Activated gamma-delta T cell treated with Interleukin-2 at 50 U/mL for 16 hours (primary cell): ENCODE measurements around the gene TRIM17.

Experiments used
- DNase-seq: peaks from one replicate; pipeline ENCODE4 v3.0.0-alpha.2; 2020

TRIM17 gene

DNA sequence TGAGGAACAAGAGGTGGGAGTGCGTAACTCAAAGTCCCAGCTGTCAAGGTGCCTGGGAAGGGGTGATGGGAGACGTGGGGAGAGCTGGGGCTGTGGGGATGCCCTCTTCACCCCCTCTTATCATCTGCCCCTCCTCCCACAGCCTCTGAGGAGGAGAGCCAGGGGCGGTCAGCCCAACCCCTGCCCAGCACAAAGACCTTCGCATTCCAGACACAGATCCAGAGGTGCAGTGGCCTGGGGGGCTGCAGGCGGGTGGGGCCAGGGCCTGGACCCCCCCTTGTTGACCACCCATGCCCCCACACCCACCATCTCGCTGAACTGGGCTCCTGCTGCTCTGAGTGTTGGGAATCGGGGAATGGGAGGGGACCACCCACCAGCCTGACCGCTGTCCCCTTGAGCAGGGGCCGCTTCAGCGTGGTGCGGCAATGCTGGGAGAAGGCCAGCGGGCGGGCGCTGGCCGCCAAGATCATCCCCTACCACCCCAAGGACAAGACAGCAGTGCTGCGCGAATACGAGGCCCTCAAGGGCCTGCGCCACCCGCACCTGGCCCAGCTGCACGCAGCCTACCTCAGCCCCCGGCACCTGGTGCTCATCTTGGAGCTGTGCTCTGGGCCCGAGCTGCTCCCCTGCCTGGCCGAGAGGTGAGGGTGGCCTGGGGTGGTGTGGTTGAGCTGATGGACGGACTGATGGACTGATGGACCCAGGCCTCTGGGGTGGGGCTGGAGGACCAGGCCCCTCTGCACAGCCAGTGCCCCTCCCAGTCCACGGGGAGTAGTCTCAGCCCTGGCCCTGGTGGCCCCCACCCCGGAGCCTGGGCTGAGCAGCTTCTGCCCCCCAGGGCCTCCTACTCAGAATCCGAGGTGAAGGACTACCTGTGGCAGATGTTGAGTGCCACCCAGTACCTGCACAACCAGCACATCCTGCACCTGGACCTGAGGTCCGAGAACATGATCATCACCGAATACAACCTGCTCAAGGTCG is 39.7 kb downstream of the TRIM17 start:
- DNase-seq, result no peak

DNA sequence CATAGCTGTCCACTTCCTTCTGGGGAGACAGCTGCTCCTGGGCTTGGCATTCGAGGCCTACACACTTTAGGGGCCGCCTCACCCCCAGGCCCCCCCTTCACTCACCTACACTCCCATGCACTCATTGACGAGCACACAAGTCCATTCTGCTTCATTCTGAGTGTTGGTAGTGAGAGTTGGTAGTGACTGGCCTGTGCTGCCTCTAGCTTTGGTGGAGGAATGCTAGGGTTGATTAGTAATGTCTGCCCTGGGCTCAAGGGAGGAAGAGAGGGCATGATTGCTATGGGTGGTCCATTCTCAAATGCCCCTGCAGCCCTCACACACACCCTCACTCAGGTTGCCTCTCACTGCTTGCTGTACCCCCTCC is 40.4 kb downstream of the TRIM17 start:
- no peak for DNase-seq

DNA sequence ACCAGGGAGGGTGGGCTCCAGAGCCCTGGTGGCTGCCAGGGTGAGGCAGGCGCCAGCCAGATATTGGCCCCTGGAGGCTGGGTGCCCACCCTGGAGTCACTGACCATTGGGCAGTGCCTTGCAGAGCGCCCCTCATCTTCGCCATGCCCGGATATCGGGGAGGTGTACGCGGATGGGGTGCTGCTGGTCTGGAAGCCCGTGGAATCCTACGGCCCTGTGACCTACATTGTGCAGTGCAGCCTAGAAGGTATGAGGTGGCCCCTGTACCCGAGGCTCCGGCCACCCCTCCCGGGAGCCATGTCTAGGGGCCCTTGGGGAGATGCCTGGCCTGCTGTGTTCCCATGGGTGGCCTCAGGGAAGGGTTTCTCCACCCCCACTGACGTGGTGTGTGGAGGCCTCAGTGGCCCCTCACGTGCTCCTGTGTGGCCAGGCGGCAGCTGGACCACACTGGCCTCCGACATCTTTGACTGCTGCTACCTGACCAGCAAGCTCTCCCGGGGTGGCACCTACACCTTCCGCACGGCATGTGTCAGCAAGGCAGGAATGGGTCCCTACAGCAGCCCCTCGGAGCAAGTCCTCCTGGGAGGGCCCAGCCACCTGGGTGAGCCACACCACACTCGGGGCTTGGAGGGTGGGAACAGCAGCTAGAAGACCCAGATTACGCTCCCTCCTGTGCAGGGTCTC is 40.9 kb downstream of the TRIM17 start:
- DNase-seq, result no peak

DNA sequence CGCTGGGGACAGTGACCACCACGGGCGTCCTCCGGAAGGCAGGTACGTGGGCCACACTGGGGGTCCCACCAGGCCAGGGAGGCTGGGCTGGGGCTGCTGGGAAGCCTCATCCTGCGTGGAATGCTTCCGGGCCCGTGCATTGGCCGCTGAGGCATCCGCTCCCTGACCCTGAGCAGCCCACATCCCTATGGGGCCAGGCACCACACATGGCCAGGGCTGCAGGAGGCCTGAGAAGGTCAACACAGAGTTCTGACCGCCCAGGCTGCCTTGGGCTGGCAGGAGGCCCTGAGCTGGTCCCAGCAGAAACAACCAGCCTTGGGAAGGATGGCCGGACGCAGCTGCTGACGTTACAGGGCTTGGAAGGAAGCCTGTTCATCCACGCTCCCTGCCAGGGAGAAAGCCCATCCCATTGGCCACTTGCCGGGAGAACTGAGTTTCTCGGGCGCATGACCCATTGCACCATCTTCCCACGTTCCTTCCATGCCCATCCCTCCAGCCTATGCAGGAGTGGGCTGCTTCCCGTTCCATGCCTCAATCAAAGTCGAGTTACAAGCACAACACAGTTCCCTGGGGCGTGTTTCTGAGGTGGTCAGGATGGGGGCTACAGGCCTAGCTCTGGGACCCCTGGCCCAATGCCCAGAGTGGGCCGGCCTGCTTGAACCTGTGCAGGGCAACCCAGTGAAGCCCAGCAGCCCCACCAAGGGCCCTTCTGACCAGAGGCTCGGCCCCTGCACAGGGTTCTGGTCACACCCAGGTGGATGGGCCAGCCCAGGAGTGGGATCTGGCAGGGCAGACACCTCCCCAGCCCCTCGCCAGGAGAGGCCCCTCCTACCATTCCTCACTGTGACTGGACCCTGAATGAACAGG is 41.7 kb downstream of the TRIM17 start:
- DNase-seq, result no peak

DNA sequence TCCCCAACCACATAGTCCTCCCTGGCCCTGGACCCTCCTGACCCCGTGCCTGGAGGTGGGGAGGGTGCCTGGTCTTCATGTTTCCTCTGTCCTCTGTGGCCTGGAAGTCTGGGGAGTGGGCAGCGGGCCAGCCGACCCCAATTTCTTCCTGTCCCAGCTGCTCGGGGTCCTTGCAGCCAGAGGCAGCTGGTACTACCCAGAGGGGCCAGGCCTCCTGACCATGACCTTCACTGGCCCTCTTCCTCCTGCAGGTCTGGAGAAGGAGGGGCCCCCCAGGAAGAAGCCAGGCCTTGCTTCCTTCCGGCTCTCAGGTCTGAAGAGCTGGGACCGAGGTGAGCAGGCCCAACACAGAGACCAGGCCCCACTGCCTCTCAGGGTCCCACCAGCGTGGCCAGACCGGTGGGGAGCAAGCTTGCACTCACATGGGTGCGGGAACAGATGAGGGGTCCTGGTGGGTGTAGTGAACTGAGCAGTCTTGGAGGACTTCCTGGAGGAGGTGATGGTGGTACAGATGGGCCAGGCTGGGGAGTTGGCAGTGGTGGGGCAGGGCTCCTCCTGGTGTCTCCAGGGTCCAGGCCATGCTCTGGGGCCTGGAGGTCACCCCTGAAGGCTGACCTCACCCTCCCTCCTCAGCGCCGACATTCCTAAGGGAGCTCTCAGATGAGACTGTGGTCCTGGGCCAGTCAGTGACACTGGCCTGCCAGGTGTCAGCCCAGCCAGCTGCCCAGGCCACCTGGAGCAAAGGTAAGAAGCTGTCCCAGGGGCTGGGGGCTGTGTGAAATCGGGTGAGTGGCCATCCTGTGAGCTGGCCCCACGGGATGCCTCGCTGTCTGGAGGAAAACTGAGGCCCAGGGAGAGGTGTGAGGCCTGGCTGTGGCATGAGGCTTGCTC is 42.7 kb downstream of the TRIM17 start:
- no peak for DNase-seq

DNA sequence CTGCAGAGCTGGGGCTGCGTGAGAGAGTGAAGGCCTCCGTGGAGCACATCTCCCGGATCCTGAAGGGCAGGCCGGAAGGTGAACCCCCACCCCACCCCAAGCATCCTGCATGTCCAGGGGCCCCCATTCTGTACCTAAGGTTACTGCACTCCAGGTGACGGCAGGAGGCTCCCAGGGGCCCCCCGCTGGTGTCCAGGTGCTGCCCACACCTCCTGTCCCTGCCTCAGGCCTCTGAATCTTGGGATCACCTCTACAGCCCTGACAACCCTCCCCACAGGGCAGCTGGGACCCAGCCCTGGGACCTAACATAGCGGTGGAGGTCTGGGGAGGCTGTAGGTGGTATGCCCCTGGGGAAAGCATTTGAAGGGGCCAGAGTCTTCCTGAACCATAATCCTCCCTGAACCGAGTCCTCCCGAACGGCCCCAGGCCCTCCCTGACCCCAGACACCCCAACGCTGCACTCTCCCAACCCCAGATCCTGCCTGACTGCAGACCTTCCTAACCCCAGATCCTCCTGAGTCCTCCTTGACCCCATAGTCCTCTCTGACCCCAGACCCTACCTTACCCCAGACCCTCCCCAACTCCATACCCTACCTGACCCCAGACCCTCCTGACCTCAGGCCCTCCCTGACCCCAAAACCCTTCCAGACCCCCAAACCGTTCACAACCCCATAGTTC is 43.5 kb downstream of the TRIM17 start:
- no peak for DNase-seq

DNA sequence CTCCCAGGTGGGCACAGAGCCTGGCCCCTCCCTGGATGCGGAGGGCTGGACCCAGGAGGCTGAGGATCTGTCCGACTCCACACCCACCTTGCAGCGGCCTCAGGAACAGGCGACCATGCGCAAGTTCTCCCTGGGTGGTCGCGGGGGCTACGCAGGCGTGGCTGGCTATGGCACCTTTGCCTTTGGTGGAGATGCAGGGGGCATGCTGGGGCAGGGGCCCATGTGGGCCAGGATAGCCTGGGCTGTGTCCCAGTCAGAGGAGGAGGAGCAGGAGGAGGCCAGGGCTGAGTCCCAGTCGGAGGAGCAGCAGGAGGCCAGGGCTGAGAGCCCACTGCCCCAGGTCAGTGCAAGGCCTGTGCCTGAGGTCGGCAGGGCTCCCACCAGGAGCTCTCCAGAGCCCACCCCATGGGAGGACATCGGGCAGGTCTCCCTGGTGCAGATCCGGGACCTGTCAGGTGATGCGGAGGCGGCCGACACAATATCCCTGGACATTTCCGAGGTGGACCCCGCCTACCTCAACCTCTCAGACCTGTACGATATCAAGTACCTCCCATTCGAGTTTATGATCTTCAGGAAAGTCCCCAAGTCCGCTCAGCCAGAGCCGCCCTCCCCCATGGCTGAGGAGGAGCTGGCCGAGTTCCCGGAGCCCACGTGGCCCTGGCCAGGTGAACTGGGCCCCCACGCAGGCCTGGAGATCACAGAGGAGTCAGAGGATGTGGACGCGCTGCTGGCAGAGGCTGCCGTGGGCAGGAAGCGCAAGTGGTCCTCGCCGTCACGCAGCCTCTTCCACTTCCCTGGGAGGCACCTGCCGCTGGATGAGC is 44.3 kb downstream of the TRIM17 start:
- DNase-seq, result no peak

DNA sequence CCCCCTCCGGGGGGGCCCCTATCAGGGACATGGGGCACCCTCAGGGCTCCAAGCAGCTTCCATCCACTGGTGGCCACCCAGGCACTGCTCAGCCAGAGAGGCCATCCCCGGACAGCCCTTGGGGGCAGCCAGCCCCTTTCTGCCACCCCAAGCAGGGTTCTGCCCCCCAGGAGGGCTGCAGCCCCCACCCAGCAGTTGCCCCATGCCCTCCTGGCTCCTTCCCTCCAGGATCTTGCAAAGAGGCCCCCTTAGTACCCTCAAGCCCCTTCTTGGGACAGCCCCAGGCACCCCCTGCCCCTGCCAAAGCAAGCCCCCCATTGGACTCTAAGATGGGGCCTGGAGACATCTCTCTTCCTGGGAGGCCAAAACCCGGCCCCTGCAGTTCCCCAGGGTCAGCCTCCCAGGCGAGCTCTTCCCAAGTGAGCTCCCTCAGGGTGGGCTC is 44.9 kb downstream of the TRIM17 start:
- DNase-seq, result no peak

DNA sequence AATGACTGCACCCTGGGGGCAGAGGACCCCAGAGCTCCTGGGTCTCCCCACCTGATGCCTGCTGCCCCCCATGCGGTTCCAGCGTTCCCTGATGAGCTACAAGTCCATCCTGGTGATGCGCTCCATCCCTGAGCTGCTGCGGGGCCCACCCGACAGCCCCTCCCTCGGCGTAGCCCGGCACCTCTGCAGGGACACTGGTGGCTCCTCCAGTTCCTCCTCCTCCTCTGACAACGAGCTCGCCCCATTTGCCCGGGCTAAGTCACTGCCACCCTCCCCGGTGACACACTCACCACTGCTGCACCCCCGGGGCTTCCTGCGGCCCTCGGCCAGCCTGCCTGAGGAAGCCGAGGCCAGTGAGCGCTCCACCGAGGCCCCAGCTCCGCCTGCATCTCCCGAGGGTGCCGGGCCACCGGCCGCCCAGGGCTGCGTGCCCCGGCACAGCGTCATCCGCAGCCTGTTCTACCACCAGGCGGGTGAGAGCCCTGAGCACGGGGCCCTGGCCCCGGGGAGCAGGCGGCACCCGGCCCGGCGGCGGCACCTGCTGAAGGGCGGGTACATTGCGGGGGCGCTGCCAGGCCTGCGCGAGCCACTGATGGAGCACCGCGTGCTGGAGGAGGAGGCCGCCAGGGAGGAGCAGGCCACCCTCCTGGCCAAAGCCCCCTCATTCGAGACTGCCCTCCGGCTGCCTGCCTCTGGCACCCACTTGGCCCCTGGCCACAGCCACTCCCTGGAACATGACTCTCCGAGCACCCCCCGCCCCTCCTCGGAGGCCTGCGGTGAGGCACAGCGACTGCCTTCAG is 45.5 kb downstream of the TRIM17 start:
- no peak for DNase-seq

DNA sequence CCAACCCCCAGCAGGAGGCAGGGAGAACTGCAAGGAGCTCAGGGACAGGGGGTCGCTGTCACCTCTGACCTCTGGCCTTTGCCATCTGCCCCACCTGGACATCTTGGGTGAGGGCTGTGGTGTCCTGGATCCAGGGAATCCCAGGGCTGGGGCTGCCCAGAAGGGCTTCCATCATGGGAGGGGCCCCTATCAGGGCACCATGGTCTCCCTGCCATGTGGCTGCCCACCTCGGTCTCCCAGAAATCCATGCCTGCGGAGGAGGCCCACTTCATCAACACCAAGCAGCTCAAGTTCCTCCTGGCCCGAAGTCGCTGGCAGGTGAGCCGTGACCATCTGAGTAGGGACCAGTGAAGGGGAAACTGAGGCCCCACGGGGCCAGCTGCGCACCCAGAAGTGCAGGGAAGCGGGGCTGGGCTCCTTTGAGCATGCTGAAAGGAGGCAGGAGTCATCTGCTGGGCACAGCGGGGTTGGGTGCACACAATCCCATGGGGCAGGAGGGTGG is 46.2 kb downstream of the TRIM17 start:
- DNase-seq, result no peak

DNA sequence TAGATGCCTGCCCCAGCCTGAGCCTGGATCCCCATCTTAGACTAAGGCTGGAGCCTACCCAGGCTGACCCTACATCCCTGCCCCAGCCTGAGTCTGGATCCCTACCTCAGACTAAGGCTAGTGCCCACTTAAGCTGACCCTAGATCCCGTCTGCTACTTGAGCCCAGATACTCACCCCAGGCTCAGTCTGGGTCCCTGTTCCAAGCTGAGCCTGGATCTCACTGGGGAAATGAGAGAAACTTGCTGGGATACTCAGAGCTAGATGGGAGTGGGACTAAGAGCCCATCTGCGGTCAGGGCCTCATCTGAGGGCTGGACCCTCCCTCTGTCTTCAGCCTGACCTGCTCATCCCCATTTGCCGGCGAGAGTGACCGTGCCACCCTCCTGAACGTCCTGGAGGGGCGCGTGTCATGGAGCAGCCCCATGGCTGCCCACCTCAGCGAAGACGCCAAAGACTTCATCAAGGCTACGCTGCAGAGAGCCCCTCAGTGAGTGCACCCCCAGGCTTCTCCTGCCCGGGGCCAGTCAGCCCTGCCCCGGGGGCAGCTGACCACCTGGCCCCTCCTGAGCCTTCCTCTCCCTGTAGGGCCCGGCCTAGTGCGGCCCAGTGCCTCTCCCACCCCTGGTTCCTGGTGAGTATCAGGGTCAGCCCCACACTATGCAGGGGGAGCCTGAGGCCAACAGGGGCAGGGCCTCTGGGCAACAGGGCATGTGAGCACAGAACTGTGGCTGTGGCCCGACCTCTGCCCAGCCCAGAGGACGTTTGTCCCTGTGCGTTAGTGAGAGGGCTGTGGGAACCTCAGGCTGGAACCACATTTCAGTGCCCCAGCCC is 46.8 kb downstream of the TRIM17 start:
- no peak for DNase-seq

DNA sequence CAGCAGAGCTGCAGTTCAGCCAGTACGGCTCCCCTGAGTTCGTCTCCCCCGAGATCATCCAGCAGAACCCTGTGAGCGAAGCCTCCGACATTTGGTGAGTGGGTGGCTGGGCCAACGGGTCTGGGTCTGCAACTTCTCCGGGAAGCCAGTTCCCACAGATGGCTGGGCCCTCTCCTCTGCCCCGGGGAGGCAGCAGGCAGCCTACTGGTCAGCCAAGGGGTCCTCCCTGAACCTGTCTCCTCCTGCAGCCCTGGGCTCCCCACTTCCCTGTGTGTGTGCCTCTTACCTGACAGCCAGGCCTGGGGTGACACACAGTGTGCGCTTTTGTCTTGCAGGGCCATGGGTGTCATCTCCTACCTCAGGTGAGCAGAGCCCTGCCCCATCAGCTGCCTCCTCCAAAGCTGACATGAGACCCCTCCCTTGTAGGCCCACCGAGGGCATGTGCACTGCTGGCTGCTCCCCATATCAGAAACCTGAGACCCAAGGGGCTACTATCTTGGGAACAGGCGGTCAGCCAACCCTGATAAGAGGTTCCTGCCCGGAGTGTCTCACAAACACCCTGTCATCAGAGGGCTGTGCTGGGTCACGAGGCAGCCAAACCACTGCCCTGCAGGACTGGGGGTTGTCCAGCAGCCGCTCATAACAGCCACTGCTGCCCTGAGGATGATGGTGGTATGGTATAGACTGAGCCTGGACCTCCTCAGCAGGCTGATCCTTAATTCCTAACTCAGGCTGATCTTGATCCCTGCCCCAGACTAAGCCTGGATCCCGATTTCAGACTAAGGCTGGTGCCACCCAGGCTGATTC is 47.7 kb downstream of the TRIM17 start:
- DNase-seq, result no peak

DNA sequence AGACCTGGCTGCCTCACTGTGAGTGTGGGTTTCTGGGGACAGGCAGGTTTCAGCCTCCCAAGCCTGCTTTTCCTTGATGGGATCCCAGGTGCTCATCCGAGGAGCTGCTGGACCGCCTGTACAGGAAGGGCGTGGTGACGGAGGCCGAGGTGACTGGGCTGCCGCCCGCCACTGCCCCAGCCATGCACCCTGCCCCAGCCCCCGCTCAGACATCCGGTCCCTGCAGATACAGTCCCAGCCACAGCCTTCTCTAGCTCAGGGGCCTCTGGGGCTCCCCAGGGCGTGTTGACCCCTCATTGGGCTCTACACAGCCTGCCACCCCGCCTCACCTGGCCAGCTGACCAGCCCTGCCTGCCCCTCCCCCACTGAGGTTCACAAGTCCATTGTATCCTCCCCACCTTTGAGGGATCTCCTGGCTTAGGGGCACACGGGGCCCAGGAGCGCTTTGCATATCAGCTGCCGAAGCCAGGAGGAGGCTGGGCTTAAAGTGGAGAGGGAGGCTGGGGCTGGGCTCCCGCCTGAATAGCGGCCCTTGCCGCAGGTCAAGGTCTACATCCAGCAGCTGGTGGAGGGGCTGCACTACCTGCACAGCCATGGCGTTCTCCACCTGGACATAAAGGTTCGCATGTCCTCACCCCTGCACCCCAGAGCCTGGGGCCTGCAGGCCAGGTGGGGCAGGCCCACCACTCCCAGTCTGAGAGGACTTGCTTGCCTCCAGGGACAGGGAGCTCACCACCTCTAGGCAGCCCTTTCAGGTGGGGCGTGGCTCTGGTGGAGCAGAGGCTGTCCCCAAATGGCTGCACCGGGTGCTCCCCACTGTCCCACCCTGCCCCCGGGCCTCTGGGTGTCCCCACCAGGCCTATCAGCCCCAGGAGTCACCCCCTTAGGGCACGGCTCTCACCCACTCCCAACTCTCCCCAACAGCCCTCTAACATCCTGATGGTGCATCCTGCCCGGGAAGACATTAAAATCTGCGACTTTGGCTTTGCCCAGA is 48.6 kb downstream of the TRIM17 start:
- no peak for DNase-seq

DNA sequence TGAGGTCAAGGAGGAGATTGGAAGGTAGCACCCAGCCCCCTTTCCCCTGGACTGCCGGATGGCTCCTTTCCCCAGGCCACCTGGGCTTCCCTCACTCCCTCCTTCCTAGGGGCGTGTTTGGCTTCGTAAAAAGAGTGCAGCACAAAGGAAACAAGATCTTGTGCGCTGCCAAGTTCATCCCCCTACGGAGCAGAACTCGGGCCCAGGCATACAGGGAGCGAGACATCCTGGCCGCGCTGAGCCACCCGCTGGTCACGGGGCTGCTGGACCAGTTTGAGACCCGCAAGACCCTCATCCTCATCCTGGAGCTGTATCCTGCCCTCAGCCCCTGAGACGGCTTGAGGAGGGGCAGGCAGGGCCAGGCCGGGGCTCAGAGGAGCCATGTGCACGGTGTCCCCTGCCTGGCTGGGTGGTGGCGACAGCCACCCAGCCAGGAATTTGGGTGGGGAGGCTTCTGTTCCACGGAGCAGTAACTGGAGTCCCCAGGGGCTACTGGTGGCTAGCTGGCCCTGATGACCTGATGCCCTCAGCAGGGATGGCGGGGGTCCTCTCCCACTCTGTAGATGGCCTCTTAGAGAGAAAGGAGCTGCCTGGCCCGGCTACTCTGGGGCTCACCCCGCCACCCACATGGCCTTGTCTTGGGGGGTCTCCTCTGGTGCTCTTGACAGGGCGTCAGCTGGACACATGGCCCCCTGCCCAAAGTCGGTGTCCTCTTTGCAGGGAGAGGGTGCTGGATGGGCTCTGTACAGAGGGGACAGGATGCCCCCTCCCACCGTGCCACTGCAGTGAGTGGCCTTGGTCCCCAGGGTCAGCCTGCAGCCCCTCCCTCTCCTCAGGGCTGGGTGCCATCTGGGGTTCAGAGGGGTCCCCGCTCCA is 49.6 kb downstream of the TRIM17 start:
- no peak for DNase-seq
